HG03159 (cell line): ENCODE measurements around the gene RPS6KA1.
"Not testable (repeated sequence)": the region's sequence is repeated elsewhere in the genome, so short reads cannot be mapped to it uniquely, and the experiment has no call there.

ENCODE experiments used
- ATAC-seq: cut with Tn5 transposase; IDR thresholded peaks from one replicate; pipeline ENCODE4 v1.9.1; 2021; ENCODE audit warnings: mild to moderate bottlenecking, moderate library complexity; ENCODE audit not compliant: unreplicated experiment

The RPS6KA1 gene

GRCh38 chr1:26552720-26553119 lies 23.2 kb downstream of the RPS6KA1 start:
- ATAC-seq = no peak

DNA sequence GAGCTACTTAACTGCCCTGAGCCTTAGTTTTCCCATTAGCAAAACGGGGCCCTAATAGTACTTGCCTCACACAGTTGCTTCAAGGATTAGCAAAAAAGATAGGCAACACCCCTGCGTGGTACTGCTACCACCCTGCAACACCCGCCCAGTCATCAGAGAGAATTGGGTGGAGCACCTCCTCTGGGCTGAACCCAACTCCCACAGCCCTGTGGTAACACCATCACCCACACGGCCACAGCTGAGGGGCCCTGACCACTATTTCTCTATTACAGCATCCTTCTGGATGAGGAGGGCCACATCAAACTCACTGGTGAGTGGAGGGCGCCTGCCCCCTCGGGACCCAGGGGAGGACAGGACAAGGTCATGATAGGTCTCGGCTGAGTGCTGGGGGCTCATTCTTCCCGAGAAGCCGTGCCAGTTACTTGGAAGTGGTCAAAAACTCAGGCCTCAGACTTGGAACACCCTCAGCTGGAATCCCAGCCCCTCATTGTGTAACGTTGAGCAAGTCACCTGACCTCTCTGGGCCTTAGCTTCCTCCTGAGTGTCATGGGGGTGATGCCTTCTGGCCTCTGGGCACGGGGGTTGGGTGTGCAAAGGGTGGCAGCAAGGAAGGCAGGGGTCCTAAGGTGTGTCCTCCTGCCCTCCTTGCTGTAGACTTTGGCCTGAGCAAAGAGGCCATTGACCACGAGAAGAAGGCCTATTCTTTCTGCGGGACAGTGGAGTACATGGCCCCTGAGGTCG lies 24.6 kb downstream of the RPS6KA1 start:
- no peak for ATAC-seq

DNA sequence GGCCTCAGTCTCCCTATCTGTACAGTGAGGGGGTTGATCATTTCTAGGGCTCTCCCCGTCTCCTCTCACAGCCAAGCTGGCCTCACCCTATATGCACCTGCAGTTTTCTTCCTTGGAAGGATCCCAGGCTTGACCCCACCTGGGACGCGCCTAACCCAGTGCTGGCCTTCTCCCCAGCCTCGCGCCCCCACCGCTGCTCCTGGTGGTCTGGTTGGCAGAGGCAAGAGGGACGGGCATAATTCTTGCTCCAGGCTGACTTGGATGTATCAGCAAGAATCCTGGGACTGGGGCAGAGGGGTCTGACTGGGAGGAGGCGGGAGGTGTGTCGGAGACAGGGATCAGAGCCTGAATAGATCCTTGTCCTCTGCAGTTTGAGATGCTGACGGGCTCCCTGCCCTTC lies 25.2 kb downstream of the RPS6KA1 start:
- ATAC-seq = no peak

GRCh38 chr1:26555550-26555981 lies 26.0 kb downstream of the RPS6KA1 start:
- ATAC-seq = no peak

DNA sequence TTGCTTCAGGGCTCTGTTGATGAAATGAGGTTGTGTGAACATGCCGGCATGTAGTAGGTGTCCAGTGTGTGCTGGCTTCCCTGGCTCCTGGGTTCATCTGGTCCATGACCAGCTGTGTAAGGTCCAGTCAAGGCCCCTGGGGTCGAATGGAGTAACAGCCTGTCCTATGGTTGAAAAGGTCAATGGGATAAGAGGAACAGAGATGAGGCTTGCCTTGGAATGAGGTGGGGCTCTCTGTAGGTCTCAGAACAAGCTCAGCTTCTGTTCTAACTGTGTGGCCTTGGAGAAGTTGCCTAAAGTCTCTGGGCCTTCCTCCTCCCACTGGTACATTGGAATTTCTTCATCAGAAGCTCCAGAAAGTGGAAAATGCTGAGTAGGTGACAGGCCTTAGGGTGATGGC lies 26.6 kb downstream of the RPS6KA1 start:
- ATAC-seq = no peak

- no peak for ATAC-seq
Observed at GRCh38 chr1:26557008-26557407, 27.4 kb downstream of the RPS6KA1 start.

DNA sequence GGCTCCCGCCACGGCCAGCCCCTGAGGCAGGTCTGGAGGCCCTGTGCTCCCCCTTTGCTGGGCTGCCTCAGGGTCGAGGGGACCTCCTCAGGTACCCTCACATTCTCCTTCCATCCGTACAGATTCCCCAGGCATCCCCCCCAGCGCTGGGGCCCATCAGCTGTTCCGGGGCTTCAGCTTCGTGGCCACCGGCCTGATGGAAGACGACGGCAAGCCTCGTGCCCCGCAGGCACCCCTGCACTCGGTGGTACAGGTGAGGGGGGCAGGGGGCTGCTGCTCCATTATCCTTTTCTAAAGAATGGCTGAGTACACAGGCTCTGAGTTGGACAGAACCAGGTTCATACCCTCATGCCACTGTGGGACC lies 29.1 kb downstream of the RPS6KA1 start:
- no peak for ATAC-seq

- ATAC-seq = no peak
Observed at GRCh38 chr1:26560403-26560780, 30.8 kb downstream of the RPS6KA1 start.

DNA sequence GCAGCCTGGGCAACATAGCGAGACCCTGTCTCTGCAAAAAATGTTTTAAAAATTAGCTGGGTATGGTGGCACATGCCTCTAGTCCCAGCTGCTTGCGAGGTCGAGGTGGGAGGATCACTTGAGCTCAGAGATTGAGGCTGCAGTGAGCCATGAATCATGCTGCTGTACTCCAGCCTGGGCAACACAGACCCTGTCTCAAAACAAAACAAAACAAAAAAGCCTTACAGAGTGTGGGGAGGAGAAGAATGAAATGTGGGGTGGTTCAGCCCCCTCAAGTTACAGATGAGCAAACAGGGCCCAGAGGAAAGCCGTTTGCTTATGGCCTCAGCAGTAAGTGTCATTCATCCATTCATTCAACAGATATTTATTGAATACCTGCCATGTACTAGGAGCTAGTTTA lies 40.7 kb downstream of the RPS6KA1 start:
- ATAC-seq = no peak

DNA sequence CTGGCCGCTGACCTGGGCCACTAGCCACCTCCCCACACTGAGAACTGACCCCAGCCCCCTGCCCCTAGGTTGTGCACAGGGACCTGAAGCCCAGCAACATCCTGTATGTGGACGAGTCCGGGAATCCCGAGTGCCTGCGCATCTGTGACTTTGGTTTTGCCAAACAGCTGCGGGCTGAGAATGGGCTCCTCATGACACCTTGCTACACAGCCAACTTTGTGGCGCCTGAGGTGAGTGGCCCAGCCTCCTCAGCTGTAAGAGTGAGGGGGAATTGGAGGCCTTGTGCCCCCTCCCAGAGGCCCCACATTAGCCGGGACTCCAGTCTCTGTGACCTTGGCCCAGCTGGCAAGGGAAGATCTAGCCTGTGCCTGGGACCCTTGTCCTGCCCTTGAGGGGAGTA lies 41.8 kb downstream of the RPS6KA1 start:
- ATAC-seq = no peak

DNA sequence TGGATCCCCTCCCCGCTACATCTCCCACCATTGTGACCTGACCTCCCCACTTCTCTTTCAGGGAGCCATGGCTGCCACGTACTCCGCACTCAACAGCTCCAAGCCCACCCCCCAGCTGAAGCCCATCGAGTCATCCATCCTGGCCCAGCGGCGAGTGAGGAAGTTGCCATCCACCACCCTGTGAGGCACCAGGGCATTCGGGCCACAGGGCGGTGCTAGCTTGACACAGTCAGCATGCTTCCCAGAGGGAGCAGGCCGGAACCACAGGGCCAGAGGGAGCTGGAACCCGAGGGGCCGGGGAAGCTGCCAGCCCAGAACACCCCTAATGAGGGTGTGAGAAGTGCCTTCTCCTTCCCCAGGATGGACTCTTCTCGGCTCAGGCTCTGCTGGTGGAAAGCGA lies 44.5 kb downstream of the RPS6KA1 start:
- ATAC-seq = no peak

DNA sequence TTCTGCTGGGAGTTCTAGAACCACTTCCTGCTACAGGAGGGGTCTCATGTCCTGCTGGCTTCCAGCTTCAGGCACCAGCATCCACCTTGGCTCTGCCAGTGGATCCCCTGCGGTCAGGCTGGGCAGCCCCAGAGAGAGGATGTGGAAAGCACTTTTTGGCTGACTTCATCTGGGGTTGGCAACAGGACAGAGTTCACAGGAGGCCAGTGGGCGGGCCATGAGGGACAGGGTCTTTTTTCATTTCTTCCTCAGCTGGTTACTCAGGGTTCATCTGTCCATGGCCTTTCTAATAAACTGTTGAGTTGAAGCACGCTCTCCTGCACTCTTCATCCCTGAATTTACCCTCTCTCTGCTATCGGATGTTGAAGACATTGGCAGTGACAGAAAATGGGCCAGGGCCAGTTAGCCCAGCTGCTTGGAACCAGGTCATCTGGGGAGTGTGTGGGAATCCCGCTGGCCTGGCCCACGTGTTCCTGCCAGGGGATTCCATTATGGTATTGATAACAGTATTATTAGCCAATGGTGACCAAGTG lies 45.2 kb downstream of the RPS6KA1 start:
- no peak for ATAC-seq

- ATAC-seq = no peak
Observed at GRCh38 chr1:26575348-26575747, 45.8 kb downstream of the RPS6KA1 start.

DNA sequence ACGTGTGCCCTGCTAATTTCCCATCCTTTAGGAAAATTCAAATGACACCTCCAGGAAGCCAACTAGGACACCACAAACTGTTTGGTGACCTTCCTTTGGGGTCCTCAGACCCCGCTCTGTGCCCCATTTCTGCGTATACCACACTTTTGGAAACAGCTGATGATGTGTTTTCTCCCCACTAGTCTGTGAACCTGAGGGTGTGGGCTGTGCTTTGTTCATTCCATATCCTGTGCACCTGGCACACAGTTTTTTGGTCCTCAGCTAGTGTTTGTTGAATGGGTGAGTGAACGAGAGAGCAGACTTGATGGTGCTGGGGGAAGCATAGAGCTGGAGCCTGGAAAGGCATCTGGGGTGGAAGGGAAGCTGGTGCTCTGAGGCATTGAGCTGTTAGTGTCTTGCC lies 48.6 kb downstream of the RPS6KA1 start:
- no peak for ATAC-seq

DNA sequence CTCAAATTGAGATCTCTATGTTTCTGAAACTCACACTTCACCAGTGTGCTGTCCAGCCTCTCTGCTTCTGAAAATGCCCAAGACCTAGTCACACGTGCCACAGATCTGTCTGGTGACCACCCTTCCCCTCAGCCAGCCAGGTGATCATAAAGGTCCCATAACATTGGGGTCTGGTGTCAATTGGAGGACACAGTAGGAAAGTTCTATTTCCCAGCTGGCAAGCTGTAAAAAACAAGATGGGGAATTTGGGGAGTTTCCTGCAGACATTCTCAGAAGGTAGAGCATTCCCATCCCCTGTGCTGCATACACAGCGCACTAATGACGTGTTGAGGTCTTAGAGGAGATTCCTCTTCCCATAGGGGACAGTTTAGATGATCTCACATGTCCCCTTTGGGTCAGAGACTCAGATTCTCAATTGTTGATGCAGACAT lies 50.1 kb downstream of the RPS6KA1 start:
- no peak for ATAC-seq

DNA sequence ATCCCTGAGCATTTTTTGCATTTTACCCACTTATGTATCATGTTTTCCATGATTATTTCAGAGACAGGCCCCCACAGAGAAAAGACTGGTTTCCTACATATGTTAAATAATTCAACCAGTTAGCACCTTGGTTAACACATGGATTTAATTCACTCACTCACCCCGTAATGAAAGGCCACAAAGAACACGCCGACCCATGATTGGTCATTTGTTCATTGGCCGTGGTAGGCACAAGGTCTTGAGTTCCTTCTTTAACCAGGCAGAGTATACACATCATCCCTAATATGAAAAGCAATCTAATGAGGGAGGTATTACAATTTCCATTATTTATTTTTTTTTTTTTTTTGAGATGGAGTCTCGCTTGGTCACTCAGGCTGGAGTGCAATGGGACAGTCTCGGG lies 50.6 kb downstream of the RPS6KA1 start:
- no peak for ATAC-seq

DNA sequence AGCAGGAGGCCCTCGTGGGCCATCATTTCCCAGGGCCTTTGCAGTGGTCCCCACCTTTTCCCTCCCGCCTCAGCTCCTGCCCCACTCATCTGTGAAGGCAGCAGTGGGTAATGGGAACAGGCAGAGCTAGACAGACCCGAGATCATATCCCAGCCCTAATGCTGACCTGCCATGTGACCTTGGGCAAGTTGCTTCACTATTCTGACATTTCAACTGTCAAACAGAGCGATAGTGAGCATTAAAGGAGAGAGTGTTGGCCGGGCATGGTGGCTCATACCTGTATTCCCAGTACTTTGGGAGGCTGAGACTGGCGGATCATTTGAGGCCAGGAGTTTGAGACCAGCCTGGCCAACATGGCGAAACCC lies 51.7 kb downstream of the RPS6KA1 start:
- no peak for ATAC-seq

DNA sequence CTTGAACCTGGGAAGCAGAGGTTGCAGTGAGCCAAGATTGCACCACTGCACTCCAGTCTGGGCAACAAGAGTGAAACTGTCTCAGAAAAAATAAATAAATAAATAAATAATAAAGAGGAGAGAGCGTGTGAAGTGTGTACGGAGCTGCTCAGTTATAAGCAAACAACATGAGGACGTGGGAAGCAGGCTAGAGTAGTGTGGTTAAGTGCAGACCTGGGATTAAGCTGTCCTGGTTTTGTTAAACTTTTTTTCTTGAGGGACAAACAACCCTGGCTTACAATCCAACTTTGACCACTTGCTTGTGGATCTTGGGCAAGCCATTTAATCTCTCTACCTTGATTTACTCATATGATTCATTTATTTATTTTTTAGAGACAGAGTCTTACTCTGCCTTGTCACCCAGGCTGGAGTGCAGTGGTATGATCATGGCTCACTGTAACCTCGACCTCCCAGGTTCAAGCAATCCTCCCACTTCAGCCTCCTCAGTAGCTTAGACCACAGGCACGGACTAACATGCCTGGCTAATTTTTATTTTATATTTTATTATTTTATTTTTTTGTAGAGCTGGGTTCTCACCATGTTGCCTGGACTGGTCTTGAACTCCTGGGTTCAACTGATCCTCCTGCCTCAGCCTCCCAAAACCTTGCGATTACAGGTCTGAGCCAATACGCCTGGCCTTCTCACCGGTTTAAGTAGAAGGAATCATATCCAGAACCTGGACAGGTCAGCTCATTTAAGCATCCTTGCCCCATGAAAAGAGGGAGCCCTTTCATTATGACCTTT lies 52.7 kb downstream of the RPS6KA1 start:
- ATAC-seq = no peak

DNA sequence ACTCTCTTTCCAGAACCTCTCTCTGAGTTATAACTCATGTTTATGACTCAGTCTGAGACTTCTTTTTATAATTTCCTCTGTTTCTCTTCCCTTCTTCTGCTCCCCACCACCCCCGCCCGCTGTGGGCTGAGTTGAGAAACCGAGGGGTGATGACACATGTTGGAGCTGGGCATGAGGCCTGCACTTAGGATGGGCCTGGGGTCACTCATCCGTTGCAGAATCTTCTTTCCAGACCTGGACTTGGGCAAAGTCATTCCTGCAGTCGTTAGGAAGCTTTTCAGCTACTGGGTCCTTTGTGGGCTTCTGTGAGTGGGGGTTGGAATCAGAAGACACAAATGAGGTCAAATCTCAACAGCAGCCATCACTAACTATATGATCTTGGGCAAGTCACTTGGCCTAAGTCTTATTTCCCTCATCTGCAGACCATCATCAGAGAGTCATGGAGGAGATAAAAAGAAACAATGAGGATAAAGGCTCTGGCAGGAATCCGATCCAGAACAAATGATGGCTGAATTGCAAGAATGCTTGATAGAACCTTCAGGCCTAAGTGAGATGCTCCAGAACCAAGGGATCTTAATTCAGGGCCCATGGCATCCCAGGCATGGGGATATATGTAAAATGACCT lies 53.4 kb downstream of the RPS6KA1 start:
- no peak for ATAC-seq

DNA sequence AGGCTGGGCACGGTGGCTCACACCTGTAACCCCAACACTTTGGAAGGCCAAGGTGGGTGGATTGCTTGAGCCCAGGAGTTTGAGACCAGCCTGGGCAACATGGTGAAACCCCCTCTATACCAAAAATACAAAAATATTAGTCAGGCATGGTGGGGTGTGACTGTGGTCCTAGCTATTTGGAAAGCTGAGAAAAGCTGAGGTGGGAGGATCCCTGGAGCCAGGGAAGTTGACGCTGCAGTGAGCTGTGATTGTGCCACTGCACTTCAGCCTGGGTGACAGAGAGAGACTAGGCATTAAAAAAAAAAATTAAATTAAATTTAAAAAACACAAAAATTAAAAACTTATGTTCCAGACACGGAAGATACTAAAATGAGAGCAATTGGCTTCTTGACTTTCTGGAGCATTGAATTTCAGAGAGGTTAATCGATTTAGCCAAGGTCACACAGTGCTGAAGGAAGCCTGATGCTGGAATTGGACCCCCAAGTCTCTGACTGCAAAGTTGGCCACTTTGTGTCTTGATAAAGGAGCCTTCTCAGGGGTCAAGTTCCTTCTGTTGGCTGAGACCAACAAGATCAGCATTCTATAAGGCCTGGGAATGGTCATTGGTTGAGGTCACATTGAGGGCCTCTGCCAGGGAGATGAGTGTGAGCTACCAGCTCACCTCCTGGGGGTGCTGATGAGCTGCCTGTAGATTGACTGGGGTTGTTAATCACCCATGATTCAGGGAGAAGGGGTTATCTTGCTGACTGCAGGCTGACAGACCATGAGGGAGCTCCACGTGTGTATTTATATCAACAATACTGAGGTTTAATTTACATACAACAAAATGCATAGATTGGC lies 54.3 kb downstream of the RPS6KA1 start:
- ATAC-seq = no peak

DNA sequence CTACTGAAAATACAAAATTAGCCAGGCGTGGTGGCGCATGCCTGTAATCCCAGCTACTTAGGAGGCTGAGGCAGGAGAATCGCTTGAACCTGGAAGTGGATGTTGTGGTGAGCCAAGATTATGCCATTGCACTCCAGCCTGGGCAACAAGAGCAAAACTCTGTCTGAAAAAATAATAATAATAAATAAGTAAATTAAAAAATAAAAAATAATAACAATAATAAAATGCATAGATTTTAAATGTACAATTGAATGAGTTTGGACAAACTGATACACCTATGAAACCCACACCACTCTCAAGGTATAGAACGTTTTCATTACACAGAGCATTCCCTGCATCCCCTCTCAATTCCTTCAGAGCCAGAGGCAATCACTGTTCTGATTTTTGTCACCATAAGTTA lies 55.0 kb downstream of the RPS6KA1 start:
- ATAC-seq = not testable (repeated sequence)
